Epithelial cell of proximal tubule (primary cell): ENCODE measurements around the gene RMRP. TPM values are rescaled to one million over a fixed set of nuclear protein-coding genes. Genes with fewer than 3 reads are reported as not detected.

Source experiments
- DNase-seq: peaks from one replicate; pipeline ENCODE4 v3.0.0-alpha.2; 2011; ENCODE audit warnings: low read depth
- H3K4me3 ChIP-seq: 2 replicates; pipeline ENCODE4 v1.5.1; 2011; ENCODE audit warnings: low read depth, mild to moderate bottlenecking, low read length
- CTCF ChIP-seq: conservative IDR thresholded peaks from 2 replicates; pipeline ENCODE4 v1.5.1; 2012; ENCODE audit warnings: low read depth, mild to moderate bottlenecking, low read length
- total RNA-seq: library from RNA; depleted of rRNA; stranded (reverse); fragments of >200 nt; gene quantifications from 2 replicates; pipeline ENCODE4 v1.2.3, GENCODE V29; 2015

RMRP gene
- total RNA-seq, 1 donor from 2014 or later: 3,154 TPM

GRCh38 chr9:35609820-35610163 lies 48.0 kb downstream of the RMRP start:
- no peak for TF ChIP-seq CTCF
- no peak for DNase-seq
- no peak overlapping the region for H3K4me3 ChIP-seq

- no peak for DNase-seq
- TF ChIP-seq CTCF: no peak
Measured at GRCh38 chr9:35609001-35609819, 48.6 kb downstream of the RMRP start.

GRCh38 chr9:35608221-35608620 lies 49.6 kb downstream of the RMRP start:
- H3K4me3 ChIP-seq: no peak overlapping the region
- no peak for DNase-seq
- no peak for TF ChIP-seq CTCF

More at GRCh38 chr9:35609001-35609819, 48.6 kb downstream of the RMRP start:
- H3K4me3 ChIP-seq: no peak overlapping the region

Other genes starting within 250 kb of the RMRP start
- 18.9 and 21.7 TPM in 2 replicates for gene RUSC2, start 167.9 kb downstream of the RMRP start, total RNA-seq
- 23.5 and 24.0 TPM in 2 replicates for gene TESK1, start 52.8 kb downstream of the RMRP start, total RNA-seq
- gene CD72, start 39.6 kb downstream of the RMRP start, total RNA-seq: 0.51 and 1.2 TPM in 2 replicates
- not detected in 2 replicates for gene SIT1, start 7.1 kb downstream of the RMRP start, total RNA-seq
- 19.0 and 35.4 TPM in 2 replicates for gene CCDC107, start 273 bp upstream of the RMRP start, total RNA-seq
- 11.9 and 17.5 TPM in 2 replicates for gene ARHGEF39, start 7.2 kb upstream of the RMRP start, total RNA-seq
- 0.43 TPM in 1 of 2 replicates, not detected in the other for gene CA9, start 15.9 kb upstream of the RMRP start, total RNA-seq
- 265 and 267 TPM in 2 replicates for gene TPM2, start 31.9 kb upstream of the RMRP start, total RNA-seq
- 114 and 177 TPM in 2 replicates for gene TLN1, start 74.2 kb upstream of the RMRP start, total RNA-seq
- 49.9 and 66.4 TPM in 2 replicates for gene CREB3, start 74.6 kb upstream of the RMRP start, total RNA-seq
- gene GBA2, start 91.2 kb upstream of the RMRP start, total RNA-seq: 32.8 and 39.3 TPM in 2 replicates
- gene RGP1, start 91.3 kb upstream of the RMRP start, total RNA-seq: 13.6 and 14.9 TPM in 2 replicates
- not detected in 2 replicates for gene MSMP, start 96.3 kb upstream of the RMRP start, total RNA-seq
- gene NPR2, start 133.6 kb upstream of the RMRP start, total RNA-seq: 7.3 and 11.0 TPM in 2 replicates
- gene SPAG8, start 154.2 kb upstream of the RMRP start, total RNA-seq: 0.12 and 0.14 TPM in 2 replicates
- gene HINT2, start 157.0 kb upstream of the RMRP start, total RNA-seq: 25.9 and 32.5 TPM in 2 replicates
- gene FAM221B, start 170.7 kb upstream of the RMRP start, total RNA-seq: not detected in 2 replicates
- 2.5 and 4.2 TPM in 2 replicates for gene TMEM8B, start 171.2 kb upstream of the RMRP start, total RNA-seq
- not detected in 2 replicates for gene OR13J1, start 212.4 kb upstream of the RMRP start, total RNA-seq
- gene HRCT1, start 248.2 kb upstream of the RMRP start, total RNA-seq: 0.58 TPM in 1 of 2 replicates, not detected in the other